Mesendoderm (in vitro differentiated cells): Measurements from ENCODE around the gene MAST2.

Experiments
- DNase-seq: peaks from one replicate; pipeline ENCODE4 v3.0.0; 2013
- H2AK5ac ChIP-seq: 2 replicates; pipeline ENCODE4 v1.6.1; 2013; ENCODE audit warnings: low read length, inconsistent platforms
- H2BK120ac ChIP-seq: 2 replicates; pipeline ENCODE4 v1.6.1; 2013; ENCODE audit warnings: low read depth, mild to moderate bottlenecking, low read length, moderate library complexity, mixed read lengths
- H2BK15ac ChIP-seq: replicated peaks from 2 replicates; pipeline ENCODE4 v1.6.1; 2013; ENCODE audit warnings: low read depth, mild to moderate bottlenecking, moderate library complexity
- H2BK5ac ChIP-seq: 2 replicates; pipeline ENCODE4 v1.6.1; 2013; ENCODE audit warnings: low read length, inconsistent platforms
- H3K18ac ChIP-seq: 2 replicates; pipeline ENCODE4 v1.6.1; 2013; ENCODE audit warnings: mild to moderate bottlenecking, low read length, mixed read lengths
- H3K23ac ChIP-seq: one replicate; pipeline ENCODE4 v1.6.1; 2013; ENCODE audit warnings: low read length
- H3K27ac ChIP-seq: 2 replicates; pipeline ENCODE4 v1.5.1; 2013; ENCODE audit warnings: low read depth, mild to moderate bottlenecking, inconsistent platforms, low read length, moderate library complexity
- H3K27me3 ChIP-seq: 2 replicates; pipeline ENCODE4 v1.6.1; 2013; ENCODE audit warnings: low read length, control low read depth, mild to moderate bottlenecking, inconsistent platforms; ENCODE audit not compliant: insufficient read depth, poor library complexity
- H3K36me3 ChIP-seq: 2 replicates; pipeline ENCODE4 v1.6.1; 2013; ENCODE audit warnings: low read length, inconsistent platforms; ENCODE audit not compliant: control insufficient read depth, insufficient read depth
- H3K4ac ChIP-seq: one replicate; pipeline ENCODE4 v1.6.1; 2013; ENCODE audit warnings: low read depth, mild to moderate bottlenecking, low read length, moderate library complexity
- H3K4me1 ChIP-seq: 2 replicates; pipeline ENCODE4 v1.6.1; 2013; ENCODE audit warnings: low read depth, low read length, inconsistent platforms; ENCODE audit not compliant: control insufficient read depth
- H3K4me2 ChIP-seq: 2 replicates; pipeline ENCODE4 v1.6.1; 2013; ENCODE audit warnings: low read length
- H3K4me3 ChIP-seq: 2 replicates; pipeline ENCODE4 v1.5.1; 2013; ENCODE audit warnings: mild to moderate bottlenecking, low read length
- H3K56ac ChIP-seq: one replicate; pipeline ENCODE4 v1.6.1; 2013; ENCODE audit warnings: low read length
- H3K79me1 ChIP-seq: 2 replicates; pipeline ENCODE4 v1.6.1; 2013; ENCODE audit warnings: low read length, inconsistent platforms
- H3K79me2 ChIP-seq: 2 replicates; pipeline ENCODE4 v1.6.1; 2013; ENCODE audit warnings: mild to moderate bottlenecking, low read length; ENCODE audit not compliant: control insufficient read depth, insufficient read depth
- H3K9ac ChIP-seq: 2 replicates; pipeline ENCODE4 v1.6.1; 2013; ENCODE audit warnings: low read length, inconsistent platforms
- H4K5ac ChIP-seq: one replicate; pipeline ENCODE4 v1.6.1; 2013; ENCODE audit warnings: low read length
- H4K8ac ChIP-seq: one replicate; pipeline ENCODE4 v1.6.1; 2013; ENCODE audit warnings: low read depth, mild to moderate bottlenecking, control low read depth, low read length, moderate library complexity
- WGBS: extraction: QIAGEN DNeasy Blood & Tissue Kit; methylation state at CpG from one replicate; pipeline ENCODE4 v1.1.7; 2013; ENCODE audit warnings: low lambda C conversion rate, missing lambda C conversion rate; ENCODE audit not compliant: insufficient coverage; ENCODE audit errors: extremely low coverage; 5-methylcytosine and 5-hydroxymethylcytosine counted together

Gene MAST2

DNA sequence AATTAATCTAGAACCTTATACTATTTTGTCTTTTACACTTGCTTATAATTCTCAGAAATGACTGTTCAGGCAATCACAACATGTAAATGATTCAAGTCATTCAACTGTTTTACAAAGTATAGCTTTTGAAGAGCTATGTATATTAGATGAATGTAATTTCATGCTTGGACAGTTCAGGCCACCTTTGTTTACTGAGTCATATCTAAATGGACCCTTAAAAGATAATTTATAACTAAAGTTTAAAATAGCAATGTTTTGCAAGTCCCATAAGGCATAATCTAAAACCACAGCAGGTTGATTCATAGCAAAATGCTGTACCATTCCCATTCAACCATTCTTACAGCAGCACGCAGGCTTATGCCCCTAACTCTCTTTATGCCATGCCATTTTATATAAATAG is 264.2 kb downstream of the MAST2 start:
- WGBS = no CpG with 5 or more reads among the region's 1 CpG
- no peak overlapping the region for H3K4me3 ChIP-seq
- no peak overlapping the region for H2BK5ac ChIP-seq
- H3K18ac ChIP-seq = no peak overlapping the region
- no peak overlapping the region for H4K5ac ChIP-seq
- no peak overlapping the region for H3K23ac ChIP-seq
- no peak overlapping the region for H3K56ac ChIP-seq
- H2AK5ac ChIP-seq = no peak overlapping the region
- H3K27me3 ChIP-seq = no peaks in the 10 kb centered on the region
- no peaks in the 10 kb centered on the region for H3K79me1 ChIP-seq
- no peaks in the 10 kb centered on the region for H3K36me3 ChIP-seq
- H4K8ac ChIP-seq = no peak overlapping the region
- H3K4ac ChIP-seq = no peak overlapping the region
- no peak overlapping the region for H2BK15ac ChIP-seq
- DNase-seq = no peak
- H3K9ac ChIP-seq = no peak overlapping the region
- no peak overlapping the region for H3K27ac ChIP-seq
- no peaks in the 10 kb centered on the region for H3K4me1 ChIP-seq
- H2BK120ac ChIP-seq = no peak overlapping the region
- no peak overlapping the region for H3K4me2 ChIP-seq
- no peaks in the 10 kb centered on the region for H3K79me2 ChIP-seq

DNA sequence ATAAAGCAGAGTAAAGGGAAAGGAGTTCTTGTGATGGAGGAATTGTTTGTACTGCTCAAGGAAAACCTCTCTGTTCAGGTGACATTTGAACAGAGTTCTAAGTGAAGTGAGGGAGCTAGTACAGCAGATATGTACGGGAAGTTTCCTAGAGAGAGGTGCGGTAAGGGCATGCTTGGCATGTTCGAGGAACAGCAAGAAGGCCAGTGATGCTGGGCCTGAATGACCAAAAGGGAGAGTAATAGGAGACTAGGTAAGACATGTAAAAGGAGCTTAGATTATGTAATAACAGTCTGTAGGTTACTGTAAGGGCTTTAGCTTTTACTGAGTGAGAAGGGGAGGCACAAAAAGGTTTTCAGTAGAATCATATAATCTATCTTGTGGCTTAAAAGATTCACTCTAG is 265.1 kb downstream of the MAST2 start:
- DNase-seq = no peak
- Histone ChIP-seq H2BK15ac (no peak overlapping the region), H2BK120ac (no peak overlapping the region), H3K27me3 (no peaks in the 10 kb centered on the region), H4K5ac (no peak overlapping the region), H3K56ac (no peak overlapping the region), H3K9ac (no peak overlapping the region), H3K36me3 (no peaks in the 10 kb centered on the region), H3K79me2 (no peaks in the 10 kb centered on the region), H3K79me1 (no peaks in the 10 kb centered on the region), H3K4me1 (no peaks in the 10 kb centered on the region), H3K23ac (no peak overlapping the region), H4K8ac (no peak overlapping the region), H3K4me2 (no peak overlapping the region), H2AK5ac (no peak overlapping the region), H3K4me3 (no peak overlapping the region), H3K18ac (no peak overlapping the region), H2BK5ac (no peak overlapping the region), H3K27ac (no peak overlapping the region), H3K4ac (no peak overlapping the region)
- no CpG with 5 or more reads among the region's 3 CpGs for WGBS

DNA sequence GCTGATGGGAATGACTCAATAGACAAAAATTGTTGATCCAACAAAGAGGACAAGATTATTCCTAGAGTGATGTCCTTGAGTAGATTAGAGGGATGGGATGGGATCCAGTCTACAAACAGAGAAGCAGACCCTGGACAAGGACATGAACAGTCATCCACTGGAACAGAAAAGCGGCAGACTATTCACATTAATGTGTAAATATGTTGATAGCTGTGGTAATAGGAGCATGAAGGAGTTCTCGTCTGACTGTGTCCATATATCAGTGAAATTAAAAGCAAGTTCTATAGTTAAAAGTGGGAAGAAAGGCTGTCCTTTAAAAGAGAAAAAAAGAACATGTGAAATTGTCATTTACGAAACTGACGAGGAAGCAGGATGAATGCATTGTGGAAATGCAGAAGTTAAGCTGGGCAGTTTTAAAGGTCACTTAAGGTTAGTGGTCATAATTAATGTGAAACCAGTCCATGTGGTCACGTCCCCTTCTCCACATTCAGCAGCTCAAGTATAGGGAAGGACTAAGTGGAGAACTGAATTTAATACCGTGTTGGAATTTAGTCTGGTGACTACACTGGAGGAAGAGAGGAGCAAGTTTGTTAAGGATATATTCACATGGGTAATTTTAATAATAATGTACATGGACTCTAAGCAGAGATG is 266.9 kb downstream of the MAST2 start:
- no peak overlapping the region for H2BK120ac ChIP-seq
- H3K18ac ChIP-seq = no peak overlapping the region
- no peak overlapping the region for H4K5ac ChIP-seq
- no peaks in the 10 kb centered on the region for H3K36me3 ChIP-seq
- no peak overlapping the region for H3K4me3 ChIP-seq
- no CpG with 5 or more reads among the region's 6 CpGs for WGBS
- no peak overlapping the region for H3K23ac ChIP-seq
- H3K79me1 ChIP-seq = no peaks in the 10 kb centered on the region
- no peak overlapping the region for H2AK5ac ChIP-seq
- no peak overlapping the region for H2BK5ac ChIP-seq
- no peaks in the 10 kb centered on the region for H3K79me2 ChIP-seq
- H2BK15ac ChIP-seq = no peak overlapping the region
- no peak overlapping the region for H3K4me2 ChIP-seq
- no peak overlapping the region for H3K4ac ChIP-seq
- H3K27me3 ChIP-seq = no peaks in the 10 kb centered on the region
- H4K8ac ChIP-seq = no peak overlapping the region
- no peak for DNase-seq
- H3K9ac ChIP-seq = no peak overlapping the region
- no peaks in the 10 kb centered on the region for H3K4me1 ChIP-seq
- H3K56ac ChIP-seq = no peak overlapping the region
- H3K27ac ChIP-seq = no peak overlapping the region

DNA sequence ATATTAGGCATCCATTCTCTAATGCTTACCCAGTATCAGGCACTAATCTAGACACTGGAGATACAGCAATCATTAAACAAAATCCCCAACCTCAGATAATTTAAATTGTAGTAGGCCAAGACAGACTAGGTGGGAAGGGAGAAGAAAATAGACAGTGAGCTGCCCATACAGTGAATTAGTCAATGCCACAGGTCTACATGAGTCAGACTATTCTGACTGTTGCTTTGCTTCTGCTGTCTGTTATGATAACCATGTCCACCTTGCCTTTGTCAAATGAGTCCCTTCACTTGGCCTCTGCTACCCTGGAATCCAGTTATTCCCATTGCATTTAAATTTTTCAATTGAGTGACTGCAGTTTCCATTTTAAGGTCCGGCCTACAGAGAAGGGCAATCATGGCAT is 269.6 kb downstream of the MAST2 start:
- Histone ChIP-seq H4K8ac (no peak overlapping the region), H3K9ac (no peak overlapping the region), H2BK120ac (no peak overlapping the region), H3K27ac (no peak overlapping the region), H3K4ac (no peak overlapping the region), H3K4me1 (no peaks in the 10 kb centered on the region), H3K18ac (no peak overlapping the region), H3K4me3 (no peak overlapping the region), H3K56ac (no peak overlapping the region), H3K4me2 (no peak overlapping the region), H3K23ac (no peak overlapping the region), H3K36me3 (no peaks in the 10 kb centered on the region), H2AK5ac (no peak overlapping the region), H3K79me1 (no peaks in the 10 kb centered on the region), H2BK5ac (no peak overlapping the region), H4K5ac (no peak overlapping the region), H3K27me3 (no peaks in the 10 kb centered on the region), H2BK15ac (no peak overlapping the region), H3K79me2 (no peaks in the 10 kb centered on the region)
- DNase-seq = no peak
- no CpG with 5 or more reads among the region's 1 CpG for WGBS

DNA sequence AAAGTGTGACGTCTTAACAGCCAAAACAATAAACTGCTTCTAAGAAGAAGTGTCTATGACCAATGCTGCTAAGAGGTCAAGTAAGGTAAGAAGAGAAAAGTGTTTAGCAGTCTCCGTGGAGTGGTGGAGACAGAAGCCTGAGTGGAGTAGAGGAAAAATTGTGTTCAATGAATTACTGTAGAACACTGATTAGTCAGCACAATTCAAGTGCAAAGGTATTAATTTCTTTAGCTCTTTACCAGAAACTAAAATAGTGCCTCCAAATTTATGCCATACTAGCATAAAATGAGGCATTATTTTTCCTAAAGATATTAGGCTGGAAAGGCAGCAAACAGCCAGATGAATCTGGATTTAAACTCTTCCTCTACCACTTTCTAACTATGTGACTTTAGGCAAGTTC is 272.9 kb downstream of the MAST2 start:
- Histone ChIP-seq H2BK5ac (no peak overlapping the region), H3K56ac (no peak overlapping the region), H3K4me1 (no peaks in the 10 kb centered on the region), H3K27me3 (no peaks in the 10 kb centered on the region), H3K18ac (no peak overlapping the region), H3K4me3 (no peak overlapping the region), H2BK120ac (no peak overlapping the region), H3K9ac (no peak overlapping the region), H3K27ac (no peak overlapping the region), H3K79me1 (no peaks in the 10 kb centered on the region), H3K4ac (no peak overlapping the region), H3K36me3 (no peaks in the 10 kb centered on the region), H4K8ac (no peak overlapping the region), H4K5ac (no peak overlapping the region), H2AK5ac (no peak overlapping the region), H3K4me2 (no peak overlapping the region), H2BK15ac (no peak overlapping the region), H3K79me2 (no peaks in the 10 kb centered on the region), H3K23ac (no peak overlapping the region)
- WGBS = no CpG with 5 or more reads among the region's 2 CpGs
- no peak for DNase-seq

DNA sequence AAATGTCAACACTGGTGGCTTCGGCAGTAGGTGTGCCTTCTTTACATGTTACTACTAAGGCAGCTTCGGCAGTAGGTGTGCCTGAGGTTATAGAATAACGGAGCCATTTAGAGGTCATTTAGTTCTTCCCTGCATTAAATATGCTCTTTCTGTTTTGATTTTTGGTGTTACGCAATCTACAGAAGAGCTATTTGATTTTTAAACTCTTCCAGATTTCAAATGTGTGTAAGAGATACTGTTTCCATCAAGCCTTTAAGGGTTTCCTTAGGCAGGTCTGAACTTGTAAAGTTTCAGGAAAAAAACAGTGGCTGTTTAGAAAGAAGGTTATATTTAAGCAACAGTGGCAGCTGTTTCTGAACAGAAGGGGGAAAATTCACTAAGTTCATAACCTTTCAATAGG is 274.2 kb downstream of the MAST2 start:
- Histone ChIP-seq H4K5ac (no peak overlapping the region), H3K79me2 (no peaks in the 10 kb centered on the region), H3K79me1 (no peaks in the 10 kb centered on the region), H3K4ac (no peak overlapping the region), H3K23ac (no peak overlapping the region), H4K8ac (no peak overlapping the region), H3K9ac (no peak overlapping the region), H3K4me2 (no peak overlapping the region), H2AK5ac (no peak overlapping the region), H3K4me1 (no peaks in the 10 kb centered on the region), H3K18ac (no peak overlapping the region), H3K36me3 (no peaks in the 10 kb centered on the region), H2BK5ac (no peak overlapping the region), H3K56ac (no peak overlapping the region), H3K27ac (no peak overlapping the region), H2BK120ac (no peak overlapping the region), H3K27me3 (no peaks in the 10 kb centered on the region), H2BK15ac (no peak overlapping the region), H3K4me3 (no peak overlapping the region)
- DNase-seq = no peak
- no CpG with 5 or more reads among the region's 4 CpGs for WGBS
